RWPE2 (cell line): ENCODE data around the gene PARD6G.

Experiments
- ATAC-seq: fragments of 200-7000 bp; cut with Tn5 transposase; 3 replicates; pipeline ENCODE4 v1.9.1; 2021; ENCODE audit warnings: low read depth
- DNase-seq: peaks from one replicate; pipeline ENCODE4 v3.0.0-alpha.2; 2020; ENCODE audit warnings: low spot score
- H3K27ac ChIP-seq: fragments of 450-650 bp; 2 replicates; pipeline ENCODE4 v1.5.1; 2017; ENCODE audit warnings: mild to moderate bottlenecking; ENCODE audit not compliant: poor library complexity, severe bottlenecking
- H3K27me3 ChIP-seq: fragments of 250-450 bp; sonication (Bioruptor Pico); 2 replicates; pipeline ENCODE4 v1.5.1; 2021; ENCODE audit warnings: mild to moderate bottlenecking, moderate library complexity; ENCODE audit not compliant: insufficient read depth, poor library complexity, severe bottlenecking
- H3K36me3 ChIP-seq: fragments of 250-450 bp; sonication (Bioruptor Pico); 2 replicates; pipeline ENCODE4 v1.5.1; 2020; ENCODE audit warnings: low read depth, mild to moderate bottlenecking, moderate library complexity
- H3K4me1 ChIP-seq: fragments of 250-450 bp; sonication (Bioruptor Pico); 2 replicates; pipeline ENCODE4 v1.5.1; 2021; ENCODE audit warnings: mild to moderate bottlenecking, moderate library complexity; ENCODE audit not compliant: insufficient read depth, poor library complexity, severe bottlenecking
- H3K4me3 ChIP-seq: fragments of 250-450 bp; sonication (Bioruptor Pico); 2 replicates; pipeline ENCODE4 v1.5.1; 2021; ENCODE audit warnings: mild to moderate bottlenecking, moderate library complexity; ENCODE audit not compliant: severe bottlenecking
- H3K9me3 ChIP-seq: fragments of 250-450 bp; sonication (Bioruptor Pico); 2 replicates; pipeline ENCODE4 v1.5.1; 2021; ENCODE audit warnings: mild to moderate bottlenecking, moderate library complexity; ENCODE audit not compliant: severe bottlenecking
- CTCF ChIP-seq: fragments of 450-650 bp; IDR thresholded peaks from one replicate; pipeline ENCODE4 v1.5.1; 2017; ENCODE audit warnings: mild to moderate bottlenecking, moderate library complexity; ENCODE audit not compliant: poor library complexity, severe bottlenecking

The PARD6G gene

DNA sequence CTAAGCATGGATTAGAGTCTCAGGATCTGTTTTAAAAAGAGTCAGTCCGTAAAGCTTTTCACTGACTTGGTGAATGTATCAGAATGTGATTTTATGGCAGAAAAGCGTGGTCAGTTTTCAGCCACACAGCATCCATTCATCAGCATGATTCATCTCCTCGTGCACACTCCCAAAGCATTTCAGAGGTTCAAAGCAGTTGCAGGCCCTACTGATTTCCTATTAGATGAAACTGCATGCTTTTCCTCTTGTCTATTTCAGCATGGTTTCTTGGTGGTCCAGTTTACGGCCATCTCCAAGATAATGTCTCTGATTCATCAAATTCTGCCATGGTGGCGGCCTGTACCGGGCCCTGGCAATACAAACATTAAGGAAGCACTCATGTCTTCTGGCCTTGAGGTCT is 4.8 kb upstream of the PARD6G start:
- H3K36me3 ChIP-seq, result no peaks in the 10 kb centered on the region
- no peaks in the 10 kb centered on the region for H3K27me3 ChIP-seq
- no peaks in the 10 kb centered on the region for H3K9me3 ChIP-seq
- no peak overlapping the region for H3K27ac ChIP-seq
- H3K4me3 ChIP-seq, result no peak overlapping the region
- DNase-seq (no peak), ATAC-seq (no peak)
- TF ChIP-seq CTCF, result no peak
- H3K4me1 ChIP-seq, result peaks cover 7% of the 10 kb centered on the region

GRCh38 chr18:80251700-80252099 is 4.4 kb upstream of the PARD6G start:
- DNase-seq (no peak), ATAC-seq (no peak)
- Histone ChIP-seq H3K36me3 (no peaks in the 10 kb centered on the region), H3K9me3 (no peaks in the 10 kb centered on the region), H3K27ac (no peak overlapping the region), H3K4me3 (no peak overlapping the region), H3K4me1 (peaks cover 7% of the 10 kb centered on the region), H3K27me3 (no peaks in the 10 kb centered on the region)
- TF ChIP-seq CTCF, result no peak

DNA sequence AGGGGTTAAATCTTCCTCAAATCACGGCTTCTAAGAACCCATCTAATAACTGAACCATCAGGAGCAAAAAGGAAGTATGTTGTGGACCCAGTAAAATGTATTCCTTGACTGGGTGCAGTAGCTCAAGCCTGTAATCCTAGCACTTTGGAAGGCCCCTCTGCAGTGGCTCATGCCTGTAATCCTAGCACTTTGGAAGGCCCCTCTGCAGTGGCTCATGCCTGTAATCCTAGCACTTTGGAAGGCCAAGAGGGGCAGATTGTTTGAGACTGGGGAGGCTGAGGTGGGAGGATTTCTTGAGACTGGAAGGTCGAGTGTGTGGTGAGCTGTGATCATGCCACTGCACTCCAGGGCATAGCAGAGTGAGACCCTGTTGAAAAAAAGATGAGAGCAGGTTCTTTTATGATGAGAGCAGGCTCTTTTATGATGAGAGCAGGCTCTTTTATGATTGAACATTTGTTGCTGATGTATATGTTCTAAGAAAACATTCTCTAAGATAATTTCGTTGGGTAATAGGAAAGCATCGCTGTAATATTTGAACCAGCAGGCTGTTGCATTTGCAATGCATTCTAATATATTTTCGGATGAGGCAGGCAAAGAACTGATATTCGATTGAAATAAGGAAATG is 3.5 kb upstream of the PARD6G start:
- Histone ChIP-seq H3K9me3 (no peaks in the 10 kb centered on the region), H3K36me3 (no peaks in the 10 kb centered on the region), H3K4me1 (peaks cover 7% of the 10 kb centered on the region), H3K27me3 (no peaks in the 10 kb centered on the region), H3K4me3 (no peak overlapping the region), H3K27ac (no peak overlapping the region)
- TF ChIP-seq CTCF, result no peak
- DNase-seq (no peak), ATAC-seq (no peak)

- Histone ChIP-seq H3K4me1 (peaks cover 7% of the 10 kb centered on the region), H3K27me3 (no peaks in the 10 kb centered on the region), H3K9me3 (no peaks in the 10 kb centered on the region), H3K4me3 (no peak overlapping the region), H3K27ac (peak overlapping the region; percentile 12), H3K36me3 (no peaks in the 10 kb centered on the region)
- TF ChIP-seq CTCF, result no peak
- no peak for DNase-seq
- ATAC-seq, result peak; percentile 63
Observed at GRCh38 chr18:80249217-80250093, 2.1 kb upstream of the PARD6G start.
